SKM-1 (cell line): ENCODE measurements around the gene DPYSL5.

Experiments
- DNase-seq: peaks from one replicate; lab custom pipeline; 2025; ENCODE audit not compliant: unreplicated experiment; lab: John Stamatoyannopoulos, UW

DPYSL5 gene

GRCh38 chr2:26957041-26957440 lies 109.1 kb downstream of the DPYSL5 start:
- DNase-seq = no peak

DNA sequence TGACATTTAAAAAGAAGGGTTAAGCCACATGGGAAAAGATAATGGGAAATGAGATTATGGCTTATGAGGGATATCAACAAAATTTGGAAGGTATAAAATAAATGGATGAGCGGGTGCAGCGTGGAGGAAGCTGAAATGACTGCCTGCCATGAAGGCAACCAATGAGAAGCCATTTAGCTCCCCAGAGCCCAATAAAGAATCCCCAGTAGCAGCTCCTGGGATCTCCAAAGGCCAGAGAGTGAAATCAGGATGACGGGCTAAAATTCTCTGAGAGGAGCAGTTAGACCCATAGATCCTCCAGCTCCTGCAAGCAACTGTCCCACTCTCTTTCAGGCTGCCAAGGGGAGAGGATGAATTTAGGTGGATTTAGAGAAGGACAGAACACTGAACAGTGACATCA lies 109.6 kb downstream of the DPYSL5 start:
- DNase-seq = no peak

- peak; percentile 57 for DNase-seq
These were observed 111.4 kb downstream of the DPYSL5 start for GRCh38 chr2:26959331-26959730.

DNA sequence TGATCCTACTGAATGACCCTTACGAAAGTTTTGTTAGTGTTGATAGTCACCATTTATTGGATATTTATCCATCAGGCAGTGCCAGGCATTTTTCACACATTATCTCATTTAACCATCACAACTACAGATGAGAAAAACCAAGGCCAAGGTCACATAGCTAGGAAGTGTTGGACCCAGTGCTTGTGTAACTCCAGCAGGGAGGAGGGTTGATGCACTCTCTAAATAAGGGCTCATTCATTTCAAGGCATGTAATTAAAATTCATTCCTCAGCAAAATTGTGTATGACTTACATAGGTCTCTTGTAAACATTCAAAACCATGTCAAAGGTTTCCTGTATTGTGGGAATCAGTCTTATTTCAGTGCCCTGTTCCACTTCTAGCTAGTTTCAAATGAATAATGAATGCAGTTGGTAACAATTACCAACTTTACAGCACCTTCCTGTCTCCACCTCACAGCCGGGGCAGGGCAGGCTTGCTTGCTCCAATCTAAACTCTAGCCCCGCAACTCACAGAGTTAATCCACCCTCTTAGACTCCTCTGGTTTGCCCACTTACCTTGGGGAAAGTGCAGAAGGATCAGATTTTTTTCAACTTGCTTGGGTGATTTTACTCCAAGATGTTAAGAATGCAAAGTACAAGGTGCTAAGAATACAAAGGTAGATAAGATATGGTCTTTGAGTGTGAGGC lies 116.7 kb downstream of the DPYSL5 start:
- DNase-seq = no peak

DNA sequence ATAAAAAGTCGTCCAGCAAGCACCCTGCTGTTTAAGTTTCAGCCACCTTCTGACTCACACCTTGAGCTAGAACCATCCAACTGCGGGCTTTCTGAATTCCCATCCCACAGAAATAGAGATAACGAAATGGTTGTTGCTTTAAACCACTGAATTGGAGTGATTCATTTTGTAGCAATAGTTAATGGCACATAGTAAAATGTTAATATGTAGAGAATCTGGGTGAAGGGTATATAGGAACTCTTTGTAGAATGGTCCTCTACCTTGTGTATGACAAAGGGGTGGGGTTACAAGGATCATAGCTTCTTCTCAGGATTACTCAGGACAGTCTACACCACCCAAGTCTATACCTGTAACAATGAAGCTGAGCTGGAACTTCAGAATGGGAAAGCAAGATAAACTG lies 120.1 kb downstream of the DPYSL5 start:
- DNase-seq = no peak

- DNase-seq = no peak
These were observed 121.3 kb downstream of the DPYSL5 start for GRCh38 chr2:26969077-26969844.

- DNase-seq = peak; percentile 44
These were observed 122.5 kb downstream of the DPYSL5 start, which contains the start of gene MAPRE3 for GRCh38 chr2:26970244-26970927. TSS of gene MAPRE3 (plus strand) at chr2:26970637. CDS start at chr2:27022219, 51,582 bp downstream.

- DNase-seq = no peak
These were observed 123.1 kb downstream of the DPYSL5 start for GRCh38 chr2:26970928-26971627.

DNA sequence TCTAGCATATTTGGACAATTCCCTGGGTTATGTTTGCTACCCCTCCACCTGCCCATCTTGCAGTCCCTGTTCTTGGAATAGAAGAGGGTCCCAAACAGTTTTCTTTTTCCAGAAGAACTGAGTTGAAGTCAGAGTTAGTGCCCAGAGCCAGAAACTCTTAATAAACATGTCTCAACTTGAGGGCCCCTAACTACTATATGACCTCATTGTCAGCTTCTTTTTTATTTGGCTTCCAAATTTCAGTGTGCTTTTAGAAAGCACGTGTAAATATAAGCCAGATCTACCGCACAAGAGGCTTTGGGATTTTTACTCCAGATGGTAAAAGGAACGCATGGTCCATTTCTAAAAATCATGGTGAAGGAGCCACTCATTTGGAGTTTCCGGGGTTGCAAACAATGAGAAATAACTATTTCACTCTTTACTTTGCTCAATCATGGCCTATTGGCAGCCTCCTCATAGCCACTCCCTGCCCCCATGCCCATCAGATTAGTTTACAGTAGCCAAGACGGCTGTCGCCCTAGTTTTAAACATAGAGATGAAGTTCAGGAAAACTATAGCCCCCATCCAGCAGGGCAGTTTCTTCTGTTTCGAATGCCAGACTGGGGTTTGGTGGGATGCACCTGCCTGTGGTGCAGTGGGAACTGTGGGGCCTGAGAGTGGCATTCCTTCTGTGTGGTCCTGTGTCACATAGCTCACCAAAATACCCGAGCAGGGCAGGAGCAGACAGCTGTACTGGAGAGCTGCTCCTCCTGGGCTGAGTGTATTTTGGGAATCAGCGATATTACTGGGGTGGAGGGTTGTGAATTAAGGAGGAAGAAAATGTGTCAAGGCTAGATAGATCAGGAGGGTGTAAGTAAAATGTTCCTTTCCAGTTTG lies 124.2 kb downstream of the DPYSL5 start:
- no peak for DNase-seq

DNA sequence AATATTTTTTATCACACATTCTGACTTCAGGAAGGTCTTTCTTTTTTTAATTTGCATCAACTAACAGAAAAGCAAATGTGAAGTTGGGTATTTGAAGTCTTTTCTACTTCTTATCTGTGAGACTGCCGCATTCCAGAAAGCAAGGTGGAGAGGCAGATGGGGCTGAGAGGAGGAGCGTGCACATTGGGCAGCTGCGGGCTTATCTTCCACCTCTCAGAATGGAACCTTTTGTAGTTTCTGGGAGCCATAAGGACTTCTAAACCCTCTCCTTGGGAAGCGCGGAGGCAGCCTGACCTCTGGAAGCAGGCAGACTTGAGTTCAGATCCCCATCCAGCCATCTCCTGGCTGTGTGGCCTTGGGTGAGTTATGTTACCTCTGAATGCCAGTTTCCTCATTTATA lies 126.4 kb downstream of the DPYSL5 start:
- DNase-seq = no peak

- no peak for DNase-seq
These were observed 127.2 kb downstream of the DPYSL5 start for GRCh38 chr2:26975102-26975501.

GRCh38 chr2:26975656-26976055 lies 127.7 kb downstream of the DPYSL5 start:
- no peak for DNase-seq

DNA sequence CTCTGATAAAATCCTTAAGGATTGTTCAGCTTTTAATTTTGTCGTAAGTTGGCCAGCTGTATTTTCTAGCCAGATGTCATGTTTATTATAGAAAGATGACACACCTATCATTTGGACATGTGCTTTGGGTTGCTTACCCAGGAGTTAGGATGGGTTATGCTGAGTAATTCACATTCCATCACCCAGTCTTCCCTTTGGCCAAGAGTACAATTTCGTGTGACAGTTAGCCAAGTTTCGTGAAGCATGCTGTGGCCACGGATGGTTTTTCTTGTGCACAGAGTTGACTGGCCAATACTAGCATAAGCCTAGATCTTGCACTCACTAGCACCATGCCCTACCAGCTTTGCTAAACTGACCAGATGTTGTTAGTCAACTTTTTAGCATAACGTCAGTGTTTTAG lies 128.3 kb downstream of the DPYSL5 start:
- no peak for DNase-seq

GRCh38 chr2:26977012-26977411 lies 129.1 kb downstream of the DPYSL5 start:
- DNase-seq = no peak

DNA sequence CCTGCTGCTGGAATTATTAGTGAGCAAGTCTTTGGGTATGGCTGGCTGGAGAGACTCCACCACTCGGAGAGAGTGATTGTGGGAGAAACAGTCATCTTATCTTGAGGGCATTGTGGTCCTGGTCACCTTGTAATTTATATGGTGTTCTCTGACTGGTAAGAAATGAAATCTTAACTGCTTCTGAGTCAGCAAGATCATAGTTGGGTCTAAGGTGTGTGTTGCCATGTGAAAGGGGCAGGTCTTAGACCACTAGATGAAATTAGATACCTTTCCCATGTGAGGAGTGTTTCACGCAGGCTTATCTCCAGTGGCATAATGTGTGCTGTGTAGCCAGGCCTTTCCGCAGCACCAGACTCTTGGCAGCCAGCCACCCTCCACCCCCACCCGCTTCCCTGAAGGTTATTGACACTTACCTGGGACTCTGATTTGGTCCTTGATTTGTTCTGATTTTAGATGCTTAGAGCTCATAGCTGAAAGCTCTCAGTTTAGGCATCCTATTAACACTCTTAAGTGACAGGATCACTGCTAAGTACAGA lies 130.2 kb downstream of the DPYSL5 start:
- DNase-seq = no peak

GRCh38 chr2:26979741-26980140 lies 131.8 kb downstream of the DPYSL5 start:
- DNase-seq = no peak

GRCh38 chr2:26980971-26981370 lies 133.0 kb downstream of the DPYSL5 start:
- DNase-seq = no peak

GRCh38 chr2:26982102-26982742 lies 134.3 kb downstream of the DPYSL5 start:
- DNase-seq = peak; percentile 51

DNA sequence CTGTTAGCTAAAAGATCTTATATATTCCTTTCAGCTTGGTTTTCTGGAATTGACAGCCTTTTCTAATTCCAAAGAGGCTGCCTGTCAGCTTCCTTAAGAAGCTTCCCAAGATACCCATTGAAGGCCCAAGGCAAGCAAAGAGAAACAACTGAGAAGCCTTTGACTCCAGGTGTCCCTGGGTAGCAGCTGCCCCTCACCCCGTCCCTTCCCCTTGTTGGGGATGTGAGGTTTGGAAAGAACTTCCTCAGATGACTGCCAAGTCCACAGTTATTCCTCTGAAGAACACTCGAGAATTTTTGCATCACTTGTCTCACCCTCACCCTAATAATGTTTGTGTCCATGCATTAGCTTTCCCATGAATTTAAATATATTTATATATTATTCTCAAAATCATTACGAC lies 135.8 kb downstream of the DPYSL5 start:
- DNase-seq = no peak

GRCh38 chr2:26985807-26986206 lies 137.9 kb downstream of the DPYSL5 start:
- no peak for DNase-seq
